Tibial nerve (tissue), 4 donors: ENCODE measurements around the gene PDHX. TPM values are rescaled to one million over a fixed set of nuclear protein-coding genes. Genes with fewer than 3 reads are reported as not detected.

ENCODE experiments used
- DNase-seq, 2 donors: peaks; one replicate each; pipeline ENCODE4 v3.0.0-alpha.2; 2019; ENCODE audit warnings: low spot score in 2 of 2
- H3K27ac ChIP-seq, 4 donors: fragments of 200-600 bp; sonication (generic) in 3 of 4; one replicate each; pipeline ENCODE4 v1.5.1; 2017 to 2019; ENCODE audit warnings: mild to moderate bottlenecking in 1 of 4
- H3K27me3 ChIP-seq, 2 donors: fragments of 200-600 bp; sonication (generic) in 1 of 2; one replicate each; pipeline versions ENCODE4 v1.5.1 to v1.6.0; 2017 to 2019
- H3K36me3 ChIP-seq, 3 donors: fragments of 200-600 bp; sonication (generic); one replicate each; pipeline ENCODE4 v1.5.1; 2018 to 2019
- H3K4me1 ChIP-seq, 4 donors: fragments of 200-600 bp; sonication (generic) in 3 of 4; one replicate each; pipeline ENCODE4 v1.5.1; 2017 to 2019
- H3K4me3 ChIP-seq, 4 donors: fragments of 200-600 bp; sonication (generic) in 3 of 4; one replicate each; pipeline ENCODE4 v1.5.1; 2017 to 2019; ENCODE audit warnings: mild to moderate bottlenecking in 1 of 4, moderate library complexity in 1 of 4
- H3K9me3 ChIP-seq, 4 donors: fragments of 200-600 bp; sonication (generic) in 3 of 4; one replicate each; pipeline ENCODE4 v1.5.1; 2017 to 2019
- CTCF ChIP-seq, 5 experiments: fragments of 200-600 bp in 3 of 5; fragments of 450-650 bp in 2 of 5; sonication (generic) in 3 of 5; IDR thresholded peaks; one replicate each; pipeline ENCODE4 v1.5.1; 2016 to 2019; ENCODE audit warnings: antibody characterized with exemption in 5 of 5, mild to moderate bottlenecking in 3 of 5, moderate library complexity in 2 of 5
- EP300 ChIP-seq, 2 donors: sonication (generic); formaldehyde crosslinking; IDR thresholded peaks; one replicate each; pipeline ENCODE4 v1.6.1; 2017; ENCODE audit warnings: antibody characterized with exemption in 2 of 2, mild to moderate bottlenecking in 1 of 2
- POLR2A ChIP-seq, 2 donors: fragments of 450-650 bp; IDR thresholded peaks; one replicate each; pipeline ENCODE4 v1.6.1; 2017; ENCODE audit warnings: antibody characterized with exemption in 2 of 2, mild to moderate bottlenecking in 2 of 2, moderate library complexity in 2 of 2
- WGBS, 2 donors: methylation state at CpG; one replicate each; pipeline ENCODE4 v1.1.5; 2018; 5-methylcytosine and 5-hydroxymethylcytosine counted together
- total RNA-seq, 4 donors: library from RNA; depleted of rRNA; stranded (reverse); fragments of >200 nt; gene quantifications; one replicate each; pipeline ENCODE4 v1.1.0, GENCODE V29; 2016

PDHX gene
- total RNA-seq, 4 donors from 2014 or later, result 18.8 to 30.6 (median 23.2) TPM

GRCh38 chr11:35009944-35010342 lies 93.5 kb downstream of the PDHX start:
- Histone ChIP-seq H3K4me1 (peaks cover 0 to 11% (median 5%) of the 10 kb centered on the region in 4 donors), H3K27ac (no peak overlapping the region), H3K4me3 (no peak overlapping the region), H3K9me3 (no peaks in the 10 kb centered on the region), H3K27me3 (no peaks in the 10 kb centered on the region), H3K36me3 (no peaks in the 10 kb centered on the region)
- no peak for TF ChIP-seq CTCF (IDR thresholded peaks at IDR 0.05)
- 46 to 71% methylated on average over 3 of the region's 3 CpGs for WGBS, 2 donors
- DNase-seq, result no peak

- H3K36me3 ChIP-seq, result no peaks in the 10 kb centered on the region
- H3K27ac ChIP-seq, result no peak overlapping the region
- DNase-seq, result no peak
- TF ChIP-seq EP300 (IDR thresholded peaks at IDR 0.05), result no peak
- no peak for TF ChIP-seq POLR2A (IDR thresholded peaks at IDR 0.05)
- TF ChIP-seq CTCF (IDR thresholded peaks at IDR 0.05), result no peak
- H3K27me3 ChIP-seq, result no peaks in the 10 kb centered on the region
- 69 to 88% methylated on average over 5 of the region's 5 CpGs for WGBS, 2 donors
- H3K4me3 ChIP-seq, result no peak overlapping the region
- no peaks in the 10 kb centered on the region for H3K9me3 ChIP-seq
- H3K4me1 ChIP-seq, result peaks cover 0 to 11% (median 5%) of the 10 kb centered on the region in 4 donors
These were observed 94.2 kb downstream of the PDHX start for GRCh38 chr11:35010654-35011053.

- no peaks in the 10 kb centered on the region for H3K27me3 ChIP-seq
- no peak for DNase-seq
- H3K27ac ChIP-seq, result no peak overlapping the region
- no peaks in the 10 kb centered on the region for H3K36me3 ChIP-seq
- 91 to 93% methylated on average over 4 of the region's 4 CpGs for WGBS, 2 donors
- H3K4me1 ChIP-seq, result peaks cover 0 to 11% (median 5%) of the 10 kb centered on the region in 4 donors
- TF ChIP-seq POLR2A (IDR thresholded peaks at IDR 0.05) (no peak), EP300 (IDR thresholded peaks at IDR 0.05) (no peak), CTCF (IDR thresholded peaks at IDR 0.05) (no peak)
- H3K4me3 ChIP-seq, result no peak overlapping the region
- no peaks in the 10 kb centered on the region for H3K9me3 ChIP-seq
These were observed 95.0 kb downstream of the PDHX start for GRCh38 chr11:35011389-35011788.

- Histone ChIP-seq H3K36me3 (no peaks in the 10 kb centered on the region), H3K9me3 (no peaks in the 10 kb centered on the region), H3K27me3 (no peaks in the 10 kb centered on the region), H3K4me3 (no peak overlapping the region), H3K4me1 (peaks cover 0 to 11% (median 5%) of the 10 kb centered on the region in 4 donors), H3K27ac (no peak overlapping the region)
- no peak for DNase-seq
- no peak for TF ChIP-seq CTCF (IDR thresholded peaks at IDR 0.05)
- no peak for TF ChIP-seq EP300 (IDR thresholded peaks at IDR 0.05)
- no peak for TF ChIP-seq POLR2A (IDR thresholded peaks at IDR 0.05)
- WGBS, 2 donors, result 96 to 98% methylated on average over 2 of the region's 2 CpGs
These were observed 95.5 kb downstream of the PDHX start for GRCh38 chr11:35011944-35012343.

- WGBS, 2 donors, result 79 to 86% methylated on average over 8 of the region's 8 CpGs
These were observed 96.2 kb downstream of the PDHX start for GRCh38 chr11:35012467-35013191.

More at GRCh38 chr11:35012467-35013191, 96.2 kb downstream of the PDHX start:
- Histone ChIP-seq H3K36me3 (no peaks in the 10 kb centered on the region), H3K27ac (no peak overlapping the region), H3K9me3 (no peaks in the 10 kb centered on the region), H3K4me1 (peaks cover 0 to 11% (median 5%) of the 10 kb centered on the region in 4 donors), H3K27me3 (no peaks in the 10 kb centered on the region), H3K4me3 (no peak overlapping the region)
- TF ChIP-seq POLR2A (IDR thresholded peaks at IDR 0.05) (no peak), EP300 (IDR thresholded peaks at IDR 0.05) (no peak), CTCF (IDR thresholded peaks at IDR 0.05) (no peak)
- DNase-seq, result no peak
